Neuronal stem cell (in vitro differentiated cells): ENCODE data around the gene CDH2.

Experiments
- DNase-seq: peaks from one replicate; pipeline ENCODE4 v3.0.0-alpha.2; 2013; ENCODE audit warnings: low spot score
- H2AFZ ChIP-seq: one replicate; pipeline ENCODE4 v1.6.1; 2013; ENCODE audit warnings: mild to moderate bottlenecking, low read length, inconsistent platforms
- H2AK5ac ChIP-seq: 2 replicates; pipeline ENCODE4 v1.6.1; 2013; ENCODE audit warnings: low read depth, mild to moderate bottlenecking, inconsistent platforms, low read length, moderate library complexity, mixed read lengths
- H2BK120ac ChIP-seq: 2 replicates; pipeline ENCODE4 v1.6.1; 2013; ENCODE audit warnings: low read depth, mild to moderate bottlenecking, inconsistent platforms, low read length, moderate library complexity, mixed read lengths
- H2BK12ac ChIP-seq: one replicate; pipeline ENCODE4 v1.6.1; 2013; ENCODE audit warnings: low read length, inconsistent platforms
- H2BK15ac ChIP-seq: 2 replicates; pipeline ENCODE4 v1.6.1; 2013; ENCODE audit warnings: mild to moderate bottlenecking, low read length, inconsistent platforms, mixed read lengths
- H2BK5ac ChIP-seq: one replicate; pipeline ENCODE4 v1.6.1; 2013; ENCODE audit warnings: inconsistent platforms, mild to moderate bottlenecking, low read length, moderate library complexity
- H3K14ac ChIP-seq: one replicate; pipeline ENCODE4 v1.6.1; 2013; ENCODE audit warnings: low read length, inconsistent platforms
- H3K18ac ChIP-seq: 2 replicates; pipeline ENCODE4 v1.6.1; 2013; ENCODE audit warnings: low read length, inconsistent platforms
- H3K23ac ChIP-seq: 2 replicates; pipeline ENCODE4 v1.6.1; 2013; ENCODE audit warnings: low read depth, mild to moderate bottlenecking, mixed read lengths, low read length, inconsistent platforms; ENCODE audit not compliant: poor library complexity
- H3K27ac ChIP-seq: replicated peaks from 3 replicates; pipeline ENCODE4 v1.5.1; 2013; ENCODE audit warnings: low read length, inconsistent platforms
- H3K27me3 ChIP-seq, 3 experiments: 2 replicates each; pipeline ENCODE4 v1.6.1; 2013; ENCODE audit warnings: low read length in 3 of 3, mild to moderate bottlenecking in 2 of 3, inconsistent platforms in 1 of 3, low read depth in 1 of 3, mixed read lengths in 1 of 3, moderate library complexity in 1 of 3; ENCODE audit not compliant: control insufficient read depth in 3 of 3, insufficient read depth in 3 of 3
- H3K36me3 ChIP-seq, 2 donors: replicated peaks in 1 of 2; 2 replicates each; pipeline ENCODE4 v1.6.1; 2013; ENCODE audit warnings: low read length in 2 of 2; ENCODE audit not compliant: control insufficient read depth in 2 of 2, insufficient read depth in 2 of 2
- H3K4ac ChIP-seq: 2 replicates; pipeline ENCODE4 v1.6.1; 2013; ENCODE audit warnings: inconsistent platforms, mild to moderate bottlenecking, low read length, moderate library complexity
- H3K4me1 ChIP-seq, 2 donors: 1 replicate in 1 of 2; 2 replicates in 1 of 2; pipeline ENCODE4 v1.6.1; 2013; ENCODE audit warnings: low read length in 2 of 2, low read depth in 1 of 2; ENCODE audit not compliant: control insufficient read depth in 2 of 2, insufficient read depth in 1 of 2
- H3K4me2 ChIP-seq: one replicate; pipeline ENCODE4 v1.6.1; 2013; ENCODE audit warnings: mild to moderate bottlenecking, low read length, inconsistent platforms; ENCODE audit not compliant: insufficient read depth, poor library complexity, severe bottlenecking
- H3K4me3 ChIP-seq, 2 donors: 2 replicates each; pipeline ENCODE4 v1.5.1; 2013; ENCODE audit warnings: low read length in 2 of 2, mild to moderate bottlenecking in 2 of 2, inconsistent platforms in 1 of 2, moderate library complexity in 1 of 2
- H3K79me1 ChIP-seq: one replicate; pipeline ENCODE4 v1.6.1; 2013; ENCODE audit warnings: low read depth, mild to moderate bottlenecking, inconsistent platforms, low read length, moderate library complexity
- H3K9ac ChIP-seq: one replicate; pipeline ENCODE4 v1.6.1; 2013; ENCODE audit warnings: mild to moderate bottlenecking, low read depth, low read length, inconsistent platforms; ENCODE audit not compliant: poor library complexity
- H3K9me3 ChIP-seq, 2 donors: replicated peaks in 1 of 2; 2 replicates each; pipeline versions ENCODE3 to v1.6.1; 2013; ENCODE audit warnings: low read length in 2 of 2, mild to moderate bottlenecking in 2 of 2, inconsistent platforms in 1 of 2, low read depth in 1 of 2, mixed read lengths in 1 of 2, moderate library complexity in 1 of 2; ENCODE audit not compliant: control insufficient read depth in 2 of 2, insufficient read depth in 1 of 2
- H4K8ac ChIP-seq: one replicate; pipeline ENCODE4 v1.6.1; 2013; ENCODE audit warnings: low read depth, mild to moderate bottlenecking, inconsistent platforms, low read length, moderate library complexity
- H4K91ac ChIP-seq: one replicate; pipeline ENCODE4 v1.6.1; 2013; ENCODE audit warnings: low read length, low read depth, mild to moderate bottlenecking, inconsistent platforms; ENCODE audit not compliant: poor library complexity
- WGBS, 2 donors: extraction: QIAGEN DNeasy Blood & Tissue Kit; methylation state at CpG; one replicate each; pipeline ENCODE4 v1.1.7; 2013; ENCODE audit warnings: missing lambda C conversion rate in 2 of 2, mixed read lengths in 1 of 2; ENCODE audit not compliant: insufficient read length in 2 of 2, insufficient replicate concordance in 1 of 2; ENCODE audit errors: extremely low coverage in 2 of 2; 5-methylcytosine and 5-hydroxymethylcytosine counted together

Gene CDH2

DNA sequence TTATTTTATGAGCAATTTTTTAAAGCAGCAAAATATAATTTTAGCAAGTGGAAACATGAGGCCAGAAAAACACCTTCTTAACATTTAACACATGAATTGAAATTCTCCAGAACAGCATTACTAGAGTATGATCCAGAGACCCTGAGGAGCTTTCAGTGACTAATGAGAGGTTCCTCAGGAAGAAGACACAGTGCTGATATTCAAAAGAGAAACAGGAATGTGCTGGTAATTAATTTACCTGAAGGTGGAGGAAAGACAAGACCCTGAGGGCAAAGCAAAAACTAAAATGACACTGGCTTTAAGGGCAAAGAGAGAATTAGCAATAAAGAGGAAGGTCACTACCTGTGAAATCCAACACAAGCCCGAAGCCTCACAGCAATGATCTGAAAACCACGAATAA, 97.0 kb downstream of the CDH2 start:
- Histone ChIP-seq H4K91ac (no peak overlapping the region), H3K27ac (no peak overlapping the region), H3K4me3 (no peak overlapping the region), H3K4ac (no peak overlapping the region), H3K27me3 (no peaks in the 10 kb centered on the region), H2AK5ac (no peak overlapping the region), H4K8ac (no peak overlapping the region), H3K4me1 (peaks cover 8 to 10% of the 10 kb centered on the region in 2 donors), H2BK15ac (no peak overlapping the region), H3K79me1 (no peaks in the 10 kb centered on the region), H3K18ac (no peak overlapping the region), H2BK120ac (no peak overlapping the region), H2BK5ac (no peak overlapping the region), H3K23ac (no peak overlapping the region), H3K9me3 (no peaks in the 10 kb centered on the region), H3K9ac (no peak overlapping the region), H3K36me3 (peaks cover 0 to 29% of the 10 kb centered on the region in 2 donors), H2AFZ (no peak overlapping the region), H3K14ac (no peak overlapping the region), H2BK12ac (no peak overlapping the region), H3K4me2 (no peak overlapping the region)
- DNase-seq = no peak
- no CpG with 5 or more reads among the region's 2 CpGs for WGBS, 2 donors

DNA sequence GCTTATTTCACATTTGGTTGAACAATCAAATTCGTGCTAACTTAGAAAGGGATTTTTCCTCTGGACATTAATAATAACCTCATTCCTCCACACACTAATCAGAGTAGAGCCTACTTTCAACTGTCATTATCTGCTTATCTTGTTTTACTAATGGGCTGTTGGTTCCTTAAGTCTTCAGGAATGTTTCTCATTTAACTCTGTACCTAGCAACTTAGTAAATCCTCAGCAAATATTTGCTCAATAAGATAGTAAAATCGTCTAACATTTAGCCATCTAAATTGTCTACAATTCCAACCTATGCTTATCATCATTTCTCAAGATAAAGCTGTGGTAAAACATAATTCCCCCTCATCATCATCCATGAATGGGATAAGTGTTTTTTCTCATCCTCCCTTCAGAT, 98.1 kb downstream of the CDH2 start:
- Histone ChIP-seq H2BK12ac (no peak overlapping the region), H3K4ac (no peak overlapping the region), H3K36me3 (peaks cover 0 to 27% of the 10 kb centered on the region in 2 donors), H3K4me2 (no peak overlapping the region), H3K27ac (no peak overlapping the region), H3K9me3 (no peaks in the 10 kb centered on the region), H3K27me3 (no peaks in the 10 kb centered on the region), H2BK15ac (no peak overlapping the region), H3K14ac (no peak overlapping the region), H2BK120ac (no peak overlapping the region), H2BK5ac (no peak overlapping the region), H3K18ac (no peak overlapping the region), H4K8ac (no peak overlapping the region), H3K4me3 (no peak overlapping the region), H3K79me1 (no peaks in the 10 kb centered on the region), H2AFZ (no peak overlapping the region), H4K91ac (no peak overlapping the region), H3K23ac (no peak overlapping the region), H3K4me1 (peaks cover 7 to 8% of the 10 kb centered on the region in 2 donors), H3K9ac (no peak overlapping the region), H2AK5ac (no peak overlapping the region)
- DNase-seq = no peak
- no CpG with 5 or more reads among the region's 2 CpGs for WGBS, 2 donors

DNA sequence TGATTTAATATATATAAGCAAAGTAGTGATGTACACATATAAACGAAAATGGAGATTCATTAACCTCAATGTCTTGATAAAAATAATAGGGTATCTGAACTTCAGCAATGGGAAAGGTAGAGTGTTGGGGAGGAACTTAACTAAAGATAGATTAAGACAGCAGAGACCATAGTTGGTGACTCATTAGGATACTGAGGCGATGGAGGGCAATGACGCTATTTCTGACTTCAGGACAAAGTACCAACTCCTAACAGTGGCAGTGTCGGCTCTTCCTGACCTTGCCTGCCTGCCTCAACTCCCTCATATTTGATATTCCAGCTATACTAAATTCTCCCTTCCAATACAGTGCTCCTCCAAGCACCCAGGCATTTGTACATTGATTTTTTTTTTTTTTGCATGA, 98.6 kb downstream of the CDH2 start:
- Histone ChIP-seq H3K27me3 (no peaks in the 10 kb centered on the region), H3K9ac (no peak overlapping the region), H3K18ac (no peak overlapping the region), H2AFZ (no peak overlapping the region), H3K23ac (no peak overlapping the region), H2AK5ac (no peak overlapping the region), H3K36me3 (peaks cover 0 to 22% of the 10 kb centered on the region in 2 donors), H3K4ac (no peak overlapping the region), H3K14ac (no peak overlapping the region), H2BK15ac (no peak overlapping the region), H3K79me1 (no peaks in the 10 kb centered on the region), H3K4me2 (no peak overlapping the region), H3K4me3 (no peak overlapping the region), H4K91ac (no peak overlapping the region), H3K4me1 (peaks cover 7 to 10% of the 10 kb centered on the region in 2 donors), H2BK5ac (no peak overlapping the region), H4K8ac (no peak overlapping the region), H2BK120ac (no peak overlapping the region), H3K9me3 (no peaks in the 10 kb centered on the region), H3K27ac (no peak overlapping the region), H2BK12ac (no peak overlapping the region)
- no peak for DNase-seq
- WGBS, 2 donors = no CpG with 5 or more reads among the region's 4 CpGs

DNA sequence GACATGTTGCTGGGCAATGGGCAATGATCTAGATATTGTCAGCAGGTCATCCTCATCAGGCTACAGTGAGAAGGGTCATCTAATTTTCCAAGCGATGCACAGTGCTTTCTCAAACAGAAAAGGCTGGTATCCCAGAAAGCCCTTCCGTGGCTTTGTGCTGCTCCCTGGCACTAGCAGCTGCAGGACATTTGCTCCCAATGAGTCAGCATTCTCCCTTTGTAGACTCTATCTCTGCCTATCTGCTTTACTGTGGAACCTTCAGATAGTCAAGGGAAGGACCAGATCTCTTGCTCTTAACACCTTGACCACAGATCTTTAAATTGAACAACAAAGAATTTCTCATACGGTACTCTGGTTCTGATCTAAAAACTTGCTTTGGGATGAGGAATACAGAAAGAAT, 101.4 kb downstream of the CDH2 start:
- no peak overlapping the region for H3K18ac ChIP-seq
- H3K36me3 ChIP-seq = peaks cover 0 to 8% of the 10 kb centered on the region in 2 donors
- no peak overlapping the region for H2AK5ac ChIP-seq
- H3K23ac ChIP-seq = no peak overlapping the region
- H3K4me2 ChIP-seq = no peak overlapping the region
- no peaks in the 10 kb centered on the region for H3K27me3 ChIP-seq
- H2BK12ac ChIP-seq = no peak overlapping the region
- no peaks in the 10 kb centered on the region for H3K9me3 ChIP-seq
- H3K79me1 ChIP-seq = peaks cover under 1% of the 10 kb centered on the region
- DNase-seq = no peak
- H3K4me3 ChIP-seq = no peak overlapping the region
- no peak overlapping the region for H2BK15ac ChIP-seq
- no peak overlapping the region for H3K14ac ChIP-seq
- H3K27ac ChIP-seq = no peak overlapping the region
- no peak overlapping the region for H2AFZ ChIP-seq
- no peak overlapping the region for H3K4ac ChIP-seq
- no peak overlapping the region for H2BK5ac ChIP-seq
- WGBS, 2 donors = no CpG with 5 or more reads among the region's 3 CpGs
- no peak overlapping the region for H3K9ac ChIP-seq
- H4K8ac ChIP-seq = no peak overlapping the region
- H3K4me1 ChIP-seq = peaks cover 12 to 13% of the 10 kb centered on the region in 2 donors
- no peak overlapping the region for H4K91ac ChIP-seq
- no peak overlapping the region for H2BK120ac ChIP-seq
